GM12891 (cell line): Measurements from ENCODE around the gene LRRN4CL.

Experiments
- POLR2A ChIP-seq: IDR thresholded peaks from 2 replicates; pipeline ENCODE4 v1.6.1; 2011; ENCODE audit warnings: low read depth, low read length, control low read depth
- POLR2AphosphoS5 ChIP-seq: IDR thresholded peaks from 2 replicates; pipeline ENCODE4 v1.6.1; 2011; ENCODE audit warnings: low read depth, low read length, control low read depth
- POU2F2 ChIP-seq: IDR thresholded peaks from 2 replicates; pipeline ENCODE4 v1.6.1; 2011; ENCODE audit warnings: low read depth, mild to moderate bottlenecking, control low read depth, low read length, moderate library complexity
- TAF1 ChIP-seq: IDR thresholded peaks from 2 replicates; pipeline ENCODE4 v1.6.1; 2011; ENCODE audit warnings: low read depth, low read length, control low read depth

- no peak for TF ChIP-seq TAF1
- no peak for TF ChIP-seq POLR2AphosphoS5
- no peak for TF ChIP-seq POLR2A
- no peak for TF ChIP-seq POU2F2
Observed at GRCh38 chr11:62716816-62717215, 27.5 kb upstream of the LRRN4CL start.
